ENCODE measurements around the gene HOXA13.

DNA sequence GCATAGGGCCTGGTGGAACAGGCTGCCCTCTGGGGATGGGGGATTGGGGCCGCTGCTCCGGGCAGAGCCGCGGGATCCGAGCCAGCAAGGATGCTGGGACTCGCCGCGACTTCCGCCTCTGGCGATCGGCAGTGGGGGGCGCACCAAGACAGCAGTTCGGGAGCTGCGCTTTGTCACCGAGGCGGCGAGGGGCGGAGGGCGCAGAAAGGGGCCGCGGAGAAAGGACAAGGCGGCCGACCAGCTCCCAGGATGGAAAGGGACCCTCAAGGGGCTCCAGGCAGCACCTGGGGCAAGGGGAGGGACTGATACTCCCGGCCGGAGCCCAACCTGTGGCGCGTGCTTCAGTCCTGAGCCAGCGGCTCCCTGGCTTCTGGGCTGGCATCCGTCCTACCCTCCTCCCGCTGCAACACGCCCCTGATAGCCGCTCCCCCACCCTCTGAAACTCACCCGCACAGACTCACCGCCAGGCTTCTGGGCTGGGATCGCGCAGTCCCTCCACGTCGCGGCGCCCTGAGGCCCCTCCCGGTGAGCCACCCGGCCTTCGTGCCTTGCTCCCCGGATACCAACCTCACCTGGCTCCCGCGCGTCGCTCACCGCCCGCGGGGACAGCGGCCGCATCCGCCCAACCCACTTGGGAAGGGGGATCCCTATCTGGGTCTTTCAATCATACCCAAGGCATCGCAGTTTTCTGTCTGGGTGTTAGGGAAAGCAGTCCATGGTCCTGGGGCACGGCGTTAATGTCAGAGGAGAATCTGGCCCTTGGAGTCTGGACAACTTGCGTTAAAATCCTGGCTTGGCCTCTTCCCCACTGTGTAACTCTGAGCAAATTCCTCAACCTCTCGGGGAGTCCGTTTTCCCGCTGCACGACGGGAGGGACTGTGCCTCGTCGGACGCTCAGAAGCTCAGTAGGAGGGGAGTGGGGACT lies 35.8 kb upstream of the HOXA13 start:
- no peak for TF ChIP-seq CTCF (IDR thresholded peaks at IDR 0.05)
- peak; percentile 12 for TF ChIP-seq EZH2 (IDR thresholded peaks at IDR 0.05; ENCODE audit: borderline replicate concordance, insufficient read depth, low read depth, low read length, poor library complexity, severe bottlenecking)
